HepG2 (cell line): ENCODE results near the gene SLC6A16. TPM values are rescaled to one million over a fixed set of nuclear protein-coding genes. Genes with fewer than 3 reads are reported as not detected.

ENCODE experiments used
- ATAC-seq: fragments of 200-7000 bp; cut with Tn5 transposase; 3 replicates; pipeline ENCODE4 v1.9.1; 2020; ENCODE audit warnings: mild to moderate bottlenecking, moderate library complexity
- BruUV-seq: library from RNA; stranded (reverse); fragments of 400-500 nt; replicated peaks from 2 replicates; lab custom pipeline; 2021; lab: Mats Ljungman, UMichigan
- CTCF ChIA-PET: fragments of 300-600 bp; formaldehyde crosslinking; extraction: SDS; loops from one replicate; lab custom pipeline; 2021; ENCODE audit warnings: low total read pairs, inconsistent platforms, low intra/inter-chr PET ratio; lab: Yijun Ruan, JAX
- POLR2A ChIA-PET: fragments of 350-600 bp; sonication (Branson Sonifier 250); formaldehyde crosslinking; loops from one replicate; lab custom pipeline; 2020; ENCODE audit warnings: antibody characterized with exemption, inconsistent platforms; lab: Yijun Ruan, JAX
- DNase-seq: peaks from one replicate; pipeline ENCODE4 v3.0.0-alpha.2; 2015; ENCODE audit warnings: low spot score
- FAIRE-seq: peaks from 3 replicates; lab custom pipeline; 2011; peaks lifted over from hg19 to GRCh38; lab: Jason Lieb, UNC
- H2AFZ ChIP-seq: one replicate; pipeline ENCODE4 v1.6.1; 2011; ENCODE audit warnings: low read length, inconsistent platforms
- H3K27ac ChIP-seq: fragments of 300-600 bp; 3 replicates; pipeline ENCODE4 v1.8.0; 2011; ENCODE audit warnings: mixed run types, mild to moderate bottlenecking, mixed read lengths, low read length, inconsistent platforms; ENCODE audit not compliant: insufficient read depth; ENCODE audit errors: extremely low read length
- H3K27me3 ChIP-seq, 2 experiments: fragments of 200-600 bp in 1 of 2; 2 replicates in 1 of 2; 3 replicates in 1 of 2; pipeline versions ENCODE4 v1.6.0 to v1.8.0; 2011; ENCODE audit warnings: low read length in 2 of 2, mild to moderate bottlenecking in 2 of 2, moderate library complexity in 2 of 2, inconsistent platforms in 1 of 2; ENCODE audit not compliant: insufficient read depth in 2 of 2, control insufficient read depth in 1 of 2
- H3K36me3 ChIP-seq, 2 experiments: fragments of 200-600 bp in 1 of 2; replicated peaks in 1 of 2; 2 replicates in 1 of 2; 3 replicates in 1 of 2; pipeline versions ENCODE4 v1.5.1 to v1.8.0; 2011; ENCODE audit warnings: low read length in 2 of 2, inconsistent platforms in 1 of 2; ENCODE audit not compliant: insufficient read depth in 2 of 2, control insufficient read depth in 1 of 2
- H3K4me1 ChIP-seq: 2 replicates; pipeline ENCODE4 v1.5.1; 2012; ENCODE audit warnings: low read length, inconsistent platforms; ENCODE audit not compliant: insufficient read depth
- H3K4me2 ChIP-seq: 2 replicates; pipeline ENCODE4 v1.6.0; 2011; ENCODE audit warnings: low read depth, low read length, inconsistent platforms
- H3K4me3 ChIP-seq, 3 experiments: fragments of 200-600 bp in 1 of 3; sonication (generic), shearing (Covaris generic) in 1 of 3; replicated peaks in 1 of 3; 2 replicates each; pipeline ENCODE4 v1.5.1; 2011 to 2016; ENCODE audit warnings: low read length in 3 of 3, inconsistent platforms in 2 of 3, low read depth in 2 of 3, mild to moderate bottlenecking in 2 of 3, control low read depth in 1 of 3, mixed read lengths in 1 of 3; ENCODE audit not compliant: insufficient read depth in 1 of 3
- H3K79me2 ChIP-seq: one replicate; pipeline ENCODE4 v1.6.1; 2011; ENCODE audit warnings: low read length, inconsistent platforms; ENCODE audit not compliant: insufficient read depth
- H3K9ac ChIP-seq: 2 replicates; pipeline ENCODE4 v1.6.0; 2011; ENCODE audit warnings: mild to moderate bottlenecking, low read depth, low read length, inconsistent platforms; ENCODE audit not compliant: insufficient read depth
- H3K9me3 ChIP-seq: 2 replicates; pipeline ENCODE4 v1.5.1; 2012; ENCODE audit warnings: mild to moderate bottlenecking, low read length
- H4K20me1 ChIP-seq: 2 replicates; pipeline ENCODE4 v1.6.0; 2011; ENCODE audit warnings: inconsistent platforms, mild to moderate bottlenecking, low read length, moderate library complexity; ENCODE audit not compliant: insufficient read depth
- EZH2 ChIP-seq: conservative IDR thresholded peaks from 2 replicates; pipeline ENCODE4 v1.6.1; 2012; ENCODE audit warnings: mild to moderate bottlenecking, low read depth, low read length, moderate library complexity
- GFI1 ChIP-seq: sonication (generic); formaldehyde crosslinking; IDR thresholded peaks from 2 replicates; pipeline ENCODE4 v1.5.0; 2020; ENCODE audit warnings: missing genetic modification reagents, mild to moderate bottlenecking, borderline replicate concordance
- JDP2 ChIP-seq: sonication (generic); formaldehyde crosslinking; IDR thresholded peaks from 2 replicates; pipeline ENCODE4 v1.8.1; 2022; ENCODE audit warnings: missing genetic modification reagents, borderline replicate concordance
- KIAA2018 ChIP-seq: sonication (generic); formaldehyde crosslinking; IDR thresholded peaks from 2 replicates; pipeline ENCODE4 v1.5.0; 2020; ENCODE audit warnings: mild to moderate bottlenecking, missing genetic modification reagents, borderline replicate concordance
- NONO ChIP-seq, 2 experiments: fragments of 450-650 bp in 1 of 2; sonication (generic) in 1 of 2; formaldehyde crosslinking in 1 of 2; IDR thresholded peaks in 1 of 2; conservative IDR thresholded peaks in 1 of 2; 2 replicates each; pipeline versions ENCODE4 v1.6.1 to v1.8.0; 2017 to 2022; ENCODE audit warnings: mild to moderate bottlenecking in 1 of 2, missing genetic modification reagents in 1 of 2, moderate library complexity in 1 of 2
- PHB2 ChIP-seq: fragments of 450-650 bp; IDR thresholded peaks from 2 replicates; pipeline ENCODE4 v1.6.1; 2018; ENCODE audit not compliant: partially characterized antibody
- TARDBP ChIP-seq: sonication (generic); formaldehyde crosslinking; IDR thresholded peaks from 2 replicates; pipeline ENCODE4 v1.8.0; 2022; ENCODE audit warnings: mild to moderate bottlenecking, missing genetic modification reagents
- TBX3 ChIP-seq: fragments of 450-650 bp; IDR thresholded peaks from 2 replicates; pipeline ENCODE4 v1.6.1; 2017; ENCODE audit warnings: antibody characterized with exemption, mild to moderate bottlenecking, inconsistent platforms, borderline replicate concordance
- THAP7 ChIP-seq: sonication (generic); formaldehyde crosslinking; IDR thresholded peaks from 2 replicates; pipeline ENCODE4 v1.8.1; 2023; ENCODE audit warnings: mild to moderate bottlenecking, missing genetic modification reagents
- ZNF230 ChIP-seq: sonication (generic); formaldehyde crosslinking; IDR thresholded peaks from 2 replicates; pipeline ENCODE4 v1.4.0; 2020; ENCODE audit warnings: mild to moderate bottlenecking, missing genetic modification reagents
- ZNF556 ChIP-seq: sonication (generic); formaldehyde crosslinking; IDR thresholded peaks from 2 replicates; pipeline ENCODE4 v1.4.0; 2020; ENCODE audit warnings: mild to moderate bottlenecking, missing genetic modification reagents, borderline replicate concordance
- ZNF672 ChIP-seq: sonication (generic); formaldehyde crosslinking; IDR thresholded peaks from 2 replicates; pipeline ENCODE4 v1.8.1; 2022; ENCODE audit warnings: missing genetic modification reagents
- ZNF777 ChIP-seq: sonication (generic); formaldehyde crosslinking; IDR thresholded peaks from 2 replicates; pipeline ENCODE4 v1.4.0; 2020; ENCODE audit warnings: missing genetic modification reagents
- ZUFSP ChIP-seq: sonication (generic); formaldehyde crosslinking; IDR thresholded peaks from 2 replicates; pipeline ENCODE4 v1.9.0; 2021; ENCODE audit warnings: missing genetic modification reagents, mild to moderate bottlenecking, borderline replicate concordance
- WGBS: methylation state at CpG from one replicate; pipeline ENCODE4 v1.1.6; 2017; ENCODE audit warnings: low lambda C conversion rate; 5-methylcytosine and 5-hydroxymethylcytosine counted together
- in situ Hi-C: cut with HindIII; loops from 2 replicates; pipeline ENCODE4 v1.10.0; 2017; ENCODE audit warnings: low pct_unique_long_range_greater_than_20kb; ENCODE audit not compliant: extremely low pct_ligation_motif_present
- intact Hi-C: fragments of 100-400 bp; cut with micrococcal nuclease; formaldehyde crosslinking; loops from one replicate; pipeline ENCODE4 v1.10.0; 2022; ENCODE audit not compliant: unreplicated experiment
- polyA plus RNA-seq, 8 experiments: library from polyadenylated mRNA; depleted of rRNA in 3 of 8; stranded (reverse) in 7 of 8; unstranded in 1 of 8; fragments of >200 nt; fragmentation: Illumina TruSeq in 4 of 8; extraction: Trizol in 4 of 8; gene quantifications; 2 replicates each; pipeline versions ENCODE4 v1.2.1 to v1.2.3, GENCODE V29; 2011 to 2016; ENCODE audit warnings: low read depth in 4 of 8, missing spikeins in 1 of 8, mixed read lengths in 1 of 8; ENCODE audit not compliant: insufficient read depth in 1 of 8
- total RNA-seq, 5 experiments: library from RNA; depleted of rRNA; stranded (reverse); fragments of >200 nt; fragmentation: Illumina TruSeq; extraction: Trizol; gene quantifications; 2 replicates each; pipeline ENCODE4 v1.2.3, GENCODE V29; 2016; ENCODE audit warnings: low read depth in 1 of 5

Gene SLC6A16
- total and polyA plus RNA-seq, 2 of the 13 experiments (the other 11 are each of a cell fraction or from before 2014, with no cell fraction given), result 0.07 to 0.18 TPM

GRCh38 chr19:49295208-49295880, 29.6 kb downstream of the SLC6A16 start:
- no peak overlapping the region for H3K9ac ChIP-seq
- H3K36me3 ChIP-seq, result no peaks in the 10 kb centered on the region
- no peak for ATAC-seq
- no peak overlapping the region for H2AFZ ChIP-seq
- no peaks in the 10 kb centered on the region for H3K9me3 ChIP-seq
- ChIA-PET POLR2A (no interaction called here), CTCF (no interaction called here)
- intact Hi-C loops, result no loop called here
- H3K27ac ChIP-seq, result no peak overlapping the region
- no peaks in the 10 kb centered on the region for H3K79me2 ChIP-seq
- FAIRE-seq, result no peak
- H3K4me3 ChIP-seq, result no peak overlapping the region
- H4K20me1 ChIP-seq, result no peaks in the 10 kb centered on the region
- H3K27me3 ChIP-seq, result no peaks in the 10 kb centered on the region; a peak in 1 of 5 replicates
- H3K4me2 ChIP-seq, result no peak overlapping the region
- in situ Hi-C loops, result no loop called here
- no TSS peak for BruUV-seq
- no peak for DNase-seq
- no peaks in the 10 kb centered on the region for H3K4me1 ChIP-seq
- WGBS, result 36% methylated on average over 8 of the region's 8 CpGs
- TF ChIP-seq ZUFSP, result no peak
- no peak for TF ChIP-seq NONO (IDR thresholded peaks at IDR 0.05)
- no peak for TF ChIP-seq NONO (CRISPR knock-in tag; conservative IDR thresholded peaks at IDR 0.05)
- TF ChIP-seq ZNF672 (CRISPR knock-in tag), result no peak
- TF ChIP-seq THAP7, result no peak
- no peak for TF ChIP-seq TBX3
- TF ChIP-seq ZNF777 (CRISPR knock-in tag), result no peak
- no peak for TF ChIP-seq ZNF556
- no peak for TF ChIP-seq EZH2
- TF ChIP-seq JDP2, result no peak
- TF ChIP-seq PHB2, result no peak
- no peak for TF ChIP-seq ZNF230 (CRISPR knock-in tag)
- TF ChIP-seq KIAA2018 (CRISPR knock-in tag), result no peak
- TF ChIP-seq TARDBP (CRISPR knock-in tag), result no peak
- no peak for TF ChIP-seq GFI1 (CRISPR knock-in tag)
